ENCODE results near the gene GFAP.

GFAP gene

GRCh38 chr17:44912763-44913544 is 2.3 kb downstream of the GFAP start:
- DNase-seq, result no peak

GRCh38 chr17:44911133-44912001 is 3.9 kb downstream of the GFAP start:
- peak; percentile 77 for DNase-seq

GRCh38 chr17:44910231-44911106 is 4.8 kb downstream of the GFAP start:
- DNase-seq, result no peak

GRCh38 chr17:44909681-44910144 is 5.6 kb downstream of the GFAP start:
- DNase-seq, result no peak

- DNase-seq, result no peak
Measured at GRCh38 chr17:44908761-44909326, 6.5 kb downstream of the GFAP start.

GRCh38 chr17:44907729-44908470 is 7.4 kb downstream of the GFAP start:
- no peak for DNase-seq

- DNase-seq, result no peak
Measured at GRCh38 chr17:44906763-44907728, 8.3 kb downstream of the GFAP start.

- DNase-seq, result no peak
Measured at GRCh38 chr17:44906010-44906646, 9.2 kb downstream of the GFAP start.

GRCh38 chr17:44905006-44906000 is 10.0 kb downstream of the GFAP start:
- DNase-seq, result no peak

- DNase-seq, result no peak
Measured at GRCh38 chr17:44904001-44904984, 11.0 kb downstream of the GFAP start.

- DNase-seq, result no peak
Measured at GRCh38 chr17:44903012-44903685, 12.2 kb downstream of the GFAP start.

- no peak for DNase-seq
Measured at GRCh38 chr17:44902135-44902760, 13.1 kb downstream of the GFAP start.

- DNase-seq, result no peak
Measured at GRCh38 chr17:44901411-44901921, 13.8 kb downstream of the GFAP start.

GRCh38 chr17:44900894-44901293 is 14.4 kb downstream of the GFAP start:
- DNase-seq, result no peak

GRCh38 chr17:44899074-44899782 is 16.1 kb downstream of the GFAP start, which contains the start of gene EFTUD2:
TSS of gene EFTUD2 (minus strand) at chr17:44899445. CDS start at chr17:44894521, 4,924 bp downstream.
- peak; percentile 100 for DNase-seq
